ENCODE data around the gene PRKRA. TPM values are rescaled to one million over a fixed set of nuclear protein-coding genes. Genes with fewer than 3 reads are reported as not detected.

The PRKRA gene
- total and polyA plus RNA-seq, 9 of the 15 experiments (the other 6 are each of a cell fraction or from before 2014, with no cell fraction given), result 14.1 to 78.1 (median 52.3) TPM

DNA sequence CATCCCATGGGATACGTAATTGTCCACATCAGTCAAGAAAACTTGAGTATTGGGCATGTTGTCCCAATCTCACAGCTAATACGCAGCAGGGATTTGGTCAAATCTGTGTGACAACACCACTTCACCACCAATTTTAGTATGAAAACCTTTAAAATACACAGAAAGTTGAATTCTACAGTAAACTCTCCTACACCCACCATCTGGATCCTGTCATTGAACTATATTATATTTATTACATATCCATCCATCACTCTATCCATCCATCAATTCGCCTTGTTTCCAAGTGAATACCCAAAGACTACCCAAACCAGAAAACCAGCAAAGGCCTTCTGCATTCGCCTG is 28.3 kb upstream of the PRKRA start (continued):
- TF ChIP-seq RFX1 (IDR thresholded peaks at IDR 0.05) (no peak), TRIM24 (IDR thresholded peaks at IDR 0.05) (no peak), HOXB6 (CRISPR knock-in tag; IDR thresholded peaks at IDR 0.05; ENCODE audit: borderline replicate concordance) (no peak)
- TF ChIP-seq, protein P1, sequence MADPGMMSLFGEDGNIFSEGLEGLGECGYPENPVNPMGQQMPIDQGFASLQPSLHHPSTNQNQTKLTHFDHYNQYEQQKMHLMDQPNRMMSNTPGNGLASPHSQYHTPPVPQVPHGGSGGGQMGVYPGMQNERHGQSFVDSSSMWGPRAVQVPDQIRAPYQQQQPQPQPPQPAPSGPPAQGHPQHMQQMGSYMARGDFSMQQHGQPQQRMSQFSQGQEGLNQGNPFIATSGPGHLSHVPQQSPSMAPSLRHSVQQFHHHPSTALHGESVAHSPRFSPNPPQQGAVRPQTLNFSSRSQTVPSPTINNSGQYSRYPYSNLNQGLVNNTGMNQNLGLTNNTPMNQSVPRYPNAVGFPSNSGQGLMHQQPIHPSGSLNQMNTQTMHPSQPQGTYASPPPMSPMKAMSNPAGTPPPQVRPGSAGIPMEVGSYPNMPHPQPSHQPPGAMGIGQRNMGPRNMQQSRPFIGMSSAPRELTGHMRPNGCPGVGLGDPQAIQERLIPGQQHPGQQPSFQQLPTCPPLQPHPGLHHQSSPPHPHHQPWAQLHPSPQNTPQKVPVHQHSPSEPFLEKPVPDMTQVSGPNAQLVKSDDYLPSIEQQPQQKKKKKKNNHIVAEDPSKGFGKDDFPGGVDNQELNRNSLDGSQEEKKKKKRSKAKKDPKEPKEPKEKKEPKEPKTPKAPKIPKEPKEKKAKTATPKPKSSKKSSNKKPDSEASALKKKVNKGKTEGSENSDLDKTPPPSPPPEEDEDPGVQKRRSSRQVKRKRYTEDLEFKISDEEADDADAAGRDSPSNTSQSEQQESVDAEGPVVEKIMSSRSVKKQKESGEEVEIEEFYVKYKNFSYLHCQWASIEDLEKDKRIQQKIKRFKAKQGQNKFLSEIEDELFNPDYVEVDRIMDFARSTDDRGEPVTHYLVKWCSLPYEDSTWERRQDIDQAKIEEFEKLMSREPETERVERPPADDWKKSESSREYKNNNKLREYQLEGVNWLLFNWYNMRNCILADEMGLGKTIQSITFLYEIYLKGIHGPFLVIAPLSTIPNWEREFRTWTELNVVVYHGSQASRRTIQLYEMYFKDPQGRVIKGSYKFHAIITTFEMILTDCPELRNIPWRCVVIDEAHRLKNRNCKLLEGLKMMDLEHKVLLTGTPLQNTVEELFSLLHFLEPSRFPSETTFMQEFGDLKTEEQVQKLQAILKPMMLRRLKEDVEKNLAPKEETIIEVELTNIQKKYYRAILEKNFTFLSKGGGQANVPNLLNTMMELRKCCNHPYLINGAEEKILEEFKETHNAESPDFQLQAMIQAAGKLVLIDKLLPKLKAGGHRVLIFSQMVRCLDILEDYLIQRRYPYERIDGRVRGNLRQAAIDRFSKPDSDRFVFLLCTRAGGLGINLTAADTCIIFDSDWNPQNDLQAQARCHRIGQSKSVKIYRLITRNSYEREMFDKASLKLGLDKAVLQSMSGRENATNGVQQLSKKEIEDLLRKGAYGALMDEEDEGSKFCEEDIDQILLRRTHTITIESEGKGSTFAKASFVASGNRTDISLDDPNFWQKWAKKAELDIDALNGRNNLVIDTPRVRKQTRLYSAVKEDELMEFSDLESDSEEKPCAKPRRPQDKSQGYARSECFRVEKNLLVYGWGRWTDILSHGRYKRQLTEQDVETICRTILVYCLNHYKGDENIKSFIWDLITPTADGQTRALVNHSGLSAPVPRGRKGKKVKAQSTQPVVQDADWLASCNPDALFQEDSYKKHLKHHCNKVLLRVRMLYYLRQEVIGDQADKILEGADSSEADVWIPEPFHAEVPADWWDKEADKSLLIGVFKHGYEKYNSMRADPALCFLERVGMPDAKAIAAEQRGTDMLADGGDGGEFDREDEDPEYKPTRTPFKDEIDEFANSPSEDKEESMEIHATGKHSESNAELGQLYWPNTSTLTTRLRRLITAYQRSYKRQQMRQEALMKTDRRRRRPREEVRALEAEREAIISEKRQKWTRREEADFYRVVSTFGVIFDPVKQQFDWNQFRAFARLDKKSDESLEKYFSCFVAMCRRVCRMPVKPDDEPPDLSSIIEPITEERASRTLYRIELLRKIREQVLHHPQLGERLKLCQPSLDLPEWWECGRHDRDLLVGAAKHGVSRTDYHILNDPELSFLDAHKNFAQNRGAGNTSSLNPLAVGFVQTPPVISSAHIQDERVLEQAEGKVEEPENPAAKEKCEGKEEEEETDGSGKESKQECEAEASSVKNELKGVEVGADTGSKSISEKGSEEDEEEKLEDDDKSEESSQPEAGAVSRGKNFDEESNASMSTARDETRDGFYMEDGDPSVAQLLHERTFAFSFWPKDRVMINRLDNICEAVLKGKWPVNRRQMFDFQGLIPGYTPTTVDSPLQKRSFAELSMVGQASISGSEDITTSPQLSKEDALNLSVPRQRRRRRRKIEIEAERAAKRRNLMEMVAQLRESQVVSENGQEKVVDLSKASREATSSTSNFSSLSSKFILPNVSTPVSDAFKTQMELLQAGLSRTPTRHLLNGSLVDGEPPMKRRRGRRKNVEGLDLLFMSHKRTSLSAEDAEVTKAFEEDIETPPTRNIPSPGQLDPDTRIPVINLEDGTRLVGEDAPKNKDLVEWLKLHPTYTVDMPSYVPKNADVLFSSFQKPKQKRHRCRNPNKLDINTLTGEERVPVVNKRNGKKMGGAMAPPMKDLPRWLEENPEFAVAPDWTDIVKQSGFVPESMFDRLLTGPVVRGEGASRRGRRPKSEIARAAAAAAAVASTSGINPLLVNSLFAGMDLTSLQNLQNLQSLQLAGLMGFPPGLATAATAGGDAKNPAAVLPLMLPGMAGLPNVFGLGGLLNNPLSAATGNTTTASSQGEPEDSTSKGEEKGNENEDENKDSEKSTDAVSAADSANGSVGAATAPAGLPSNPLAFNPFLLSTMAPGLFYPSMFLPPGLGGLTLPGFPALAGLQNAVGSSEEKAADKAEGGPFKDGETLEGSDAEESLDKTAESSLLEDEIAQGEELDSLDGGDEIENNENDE (IDR thresholded peaks at IDR 0.05; ENCODE audit: low read depth, low read length), result no peak
- TF ChIP-seq, protein P2, sequence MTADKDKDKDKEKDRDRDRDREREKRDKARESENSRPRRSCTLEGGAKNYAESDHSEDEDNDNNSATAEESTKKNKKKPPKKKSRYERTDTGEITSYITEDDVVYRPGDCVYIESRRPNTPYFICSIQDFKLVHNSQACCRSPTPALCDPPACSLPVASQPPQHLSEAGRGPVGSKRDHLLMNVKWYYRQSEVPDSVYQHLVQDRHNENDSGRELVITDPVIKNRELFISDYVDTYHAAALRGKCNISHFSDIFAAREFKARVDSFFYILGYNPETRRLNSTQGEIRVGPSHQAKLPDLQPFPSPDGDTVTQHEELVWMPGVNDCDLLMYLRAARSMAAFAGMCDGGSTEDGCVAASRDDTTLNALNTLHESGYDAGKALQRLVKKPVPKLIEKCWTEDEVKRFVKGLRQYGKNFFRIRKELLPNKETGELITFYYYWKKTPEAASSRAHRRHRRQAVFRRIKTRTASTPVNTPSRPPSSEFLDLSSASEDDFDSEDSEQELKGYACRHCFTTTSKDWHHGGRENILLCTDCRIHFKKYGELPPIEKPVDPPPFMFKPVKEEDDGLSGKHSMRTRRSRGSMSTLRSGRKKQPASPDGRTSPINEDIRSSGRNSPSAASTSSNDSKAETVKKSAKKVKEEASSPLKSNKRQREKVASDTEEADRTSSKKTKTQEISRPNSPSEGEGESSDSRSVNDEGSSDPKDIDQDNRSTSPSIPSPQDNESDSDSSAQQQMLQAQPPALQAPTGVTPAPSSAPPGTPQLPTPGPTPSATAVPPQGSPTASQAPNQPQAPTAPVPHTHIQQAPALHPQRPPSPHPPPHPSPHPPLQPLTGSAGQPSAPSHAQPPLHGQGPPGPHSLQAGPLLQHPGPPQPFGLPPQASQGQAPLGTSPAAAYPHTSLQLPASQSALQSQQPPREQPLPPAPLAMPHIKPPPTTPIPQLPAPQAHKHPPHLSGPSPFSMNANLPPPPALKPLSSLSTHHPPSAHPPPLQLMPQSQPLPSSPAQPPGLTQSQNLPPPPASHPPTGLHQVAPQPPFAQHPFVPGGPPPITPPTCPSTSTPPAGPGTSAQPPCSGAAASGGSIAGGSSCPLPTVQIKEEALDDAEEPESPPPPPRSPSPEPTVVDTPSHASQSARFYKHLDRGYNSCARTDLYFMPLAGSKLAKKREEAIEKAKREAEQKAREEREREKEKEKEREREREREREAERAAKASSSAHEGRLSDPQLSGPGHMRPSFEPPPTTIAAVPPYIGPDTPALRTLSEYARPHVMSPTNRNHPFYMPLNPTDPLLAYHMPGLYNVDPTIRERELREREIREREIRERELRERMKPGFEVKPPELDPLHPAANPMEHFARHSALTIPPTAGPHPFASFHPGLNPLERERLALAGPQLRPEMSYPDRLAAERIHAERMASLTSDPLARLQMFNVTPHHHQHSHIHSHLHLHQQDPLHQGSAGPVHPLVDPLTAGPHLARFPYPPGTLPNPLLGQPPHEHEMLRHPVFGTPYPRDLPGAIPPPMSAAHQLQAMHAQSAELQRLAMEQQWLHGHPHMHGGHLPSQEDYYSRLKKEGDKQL (CRISPR knock-in tag; IDR thresholded peaks at IDR 0.05; ENCODE audit: borderline replicate concordance), result no peak

Measured in K562 (cell line).